ENCODE data around the gene STEAP2. TPM values are rescaled to one million over a fixed set of nuclear protein-coding genes. Genes with fewer than 3 reads are reported as not detected.

Gene STEAP2
- total RNA-seq, 2 experiments from 2014 or later = not detected

DNA sequence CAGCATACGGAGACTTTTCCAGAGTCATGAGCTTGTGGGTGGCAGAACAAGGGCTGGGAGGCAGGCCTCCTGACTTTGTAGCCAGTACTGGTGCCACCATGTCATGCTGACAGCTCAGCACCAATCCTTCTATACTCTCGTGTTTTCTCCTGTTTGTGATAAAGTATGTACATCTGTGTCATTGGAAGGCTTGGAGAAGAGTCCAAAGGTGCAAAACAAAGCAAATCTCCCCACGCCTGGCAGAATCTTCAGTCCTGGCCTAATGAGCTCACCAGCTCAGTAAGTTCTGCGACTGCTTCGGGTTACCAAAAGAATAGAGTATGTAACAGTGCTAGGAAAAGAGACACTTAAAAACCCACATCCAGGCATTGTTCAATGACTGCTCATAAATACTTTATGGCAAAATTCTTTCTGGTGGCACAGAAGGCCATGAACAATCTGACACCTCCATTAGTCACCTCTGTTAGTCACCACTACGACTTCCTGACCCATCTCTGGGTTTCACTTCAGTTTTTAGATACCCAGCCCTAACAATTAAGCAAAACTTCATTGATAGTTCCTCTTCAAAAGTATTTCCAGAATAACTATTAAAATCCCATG is 32.8 kb upstream of the STEAP2 start:
- no peak overlapping the region for H2AFZ ChIP-seq (ENCODE audit: low read length)
- DNase-seq (ENCODE audit: low spot score) = no peak

DNA sequence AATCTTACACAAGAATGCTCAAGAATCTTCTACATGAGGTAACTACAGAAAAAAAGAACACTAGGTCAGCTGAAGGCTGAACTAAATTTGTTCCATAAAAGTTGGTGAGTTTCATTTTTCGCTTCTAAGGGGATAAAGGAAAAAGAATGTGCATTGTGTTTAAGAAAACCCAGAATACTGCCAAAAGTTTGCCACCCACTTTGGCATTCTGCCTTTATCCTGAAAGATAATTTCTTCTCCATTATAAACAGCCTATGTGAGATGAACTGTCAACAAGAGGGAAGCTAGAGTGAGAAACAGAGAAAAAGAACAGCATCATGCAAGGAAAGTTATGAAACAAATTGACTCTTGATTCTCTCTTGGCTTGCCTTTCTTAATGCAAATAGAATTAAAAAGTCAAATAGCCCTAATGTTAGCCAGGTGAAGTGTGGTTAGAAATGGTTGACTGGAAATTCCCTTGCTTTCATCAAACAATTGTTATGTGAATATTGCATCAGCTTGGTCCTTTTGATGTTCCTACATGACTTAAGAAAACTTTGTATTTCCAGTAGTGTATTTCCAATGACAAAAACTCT is 31.4 kb upstream of the STEAP2 start:
- Histone ChIP-seq H3K4me2 (ENCODE audit: low read length) (no peak overlapping the region), H2AFZ (ENCODE audit: low read length) (no peak overlapping the region), H3K9me2 (ENCODE audit: insufficient read depth, low read length) (no peaks in the 10 kb centered on the region), H3K36me3 (ENCODE audit: insufficient read depth, low read length) (no peaks in the 10 kb centered on the region), H3K79me2 (ENCODE audit: insufficient read depth, low read depth, low read length) (no peaks in the 10 kb centered on the region), H3K27ac (ENCODE audit: low read depth, low read length, poor library complexity, severe bottlenecking) (no peak overlapping the region), H3K9me3 (ENCODE audit: low read length) (no peaks in the 10 kb centered on the region), H3K4me3 (ENCODE audit: low read depth, low read length, poor library complexity, severe bottlenecking) (no peak overlapping the region), H3K4me1 (ENCODE audit: insufficient read depth, low read length, poor library complexity, severe bottlenecking) (no peaks in the 10 kb centered on the region), H4K20me1 (ENCODE audit: insufficient read depth, low read length) (no peaks in the 10 kb centered on the region)
- POLR2A ChIA-PET = no interaction called here
- BruUV-seq (replicated peaks) = no TSS peak
- TF ChIP-seq EZH2phosphoT487 (IDR thresholded peaks at IDR 0.05; ENCODE audit: borderline replicate concordance, low read depth, low read length) = no peak
- TF ChIP-seq, protein P1, sequence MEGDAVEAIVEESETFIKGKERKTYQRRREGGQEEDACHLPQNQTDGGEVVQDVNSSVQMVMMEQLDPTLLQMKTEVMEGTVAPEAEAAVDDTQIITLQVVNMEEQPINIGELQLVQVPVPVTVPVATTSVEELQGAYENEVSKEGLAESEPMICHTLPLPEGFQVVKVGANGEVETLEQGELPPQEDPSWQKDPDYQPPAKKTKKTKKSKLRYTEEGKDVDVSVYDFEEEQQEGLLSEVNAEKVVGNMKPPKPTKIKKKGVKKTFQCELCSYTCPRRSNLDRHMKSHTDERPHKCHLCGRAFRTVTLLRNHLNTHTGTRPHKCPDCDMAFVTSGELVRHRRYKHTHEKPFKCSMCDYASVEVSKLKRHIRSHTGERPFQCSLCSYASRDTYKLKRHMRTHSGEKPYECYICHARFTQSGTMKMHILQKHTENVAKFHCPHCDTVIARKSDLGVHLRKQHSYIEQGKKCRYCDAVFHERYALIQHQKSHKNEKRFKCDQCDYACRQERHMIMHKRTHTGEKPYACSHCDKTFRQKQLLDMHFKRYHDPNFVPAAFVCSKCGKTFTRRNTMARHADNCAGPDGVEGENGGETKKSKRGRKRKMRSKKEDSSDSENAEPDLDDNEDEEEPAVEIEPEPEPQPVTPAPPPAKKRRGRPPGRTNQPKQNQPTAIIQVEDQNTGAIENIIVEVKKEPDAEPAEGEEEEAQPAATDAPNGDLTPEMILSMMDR (conservative IDR thresholded peaks at IDR 0.05; ENCODE audit: low read length) = no peak
- no peak for DNase-seq (ENCODE audit: low spot score)
- intact Hi-C loops (cut with micrococcal nuclease; ENCODE audit: unreplicated experiment) = no loop called here
- CTCF ChIA-PET (ENCODE audit: unreplicated experiment) = no interaction called here

More for the DNA sequence above, 32.8 kb upstream of the STEAP2 start:
- Histone ChIP-seq H3K79me2 (ENCODE audit: insufficient read depth, low read depth, low read length) (no peaks in the 10 kb centered on the region), H4K20me1 (ENCODE audit: insufficient read depth, low read length) (no peaks in the 10 kb centered on the region), H3K27ac (ENCODE audit: low read depth, low read length, poor library complexity, severe bottlenecking) (no peak overlapping the region), H3K4me1 (ENCODE audit: insufficient read depth, low read length, poor library complexity, severe bottlenecking) (no peaks in the 10 kb centered on the region), H3K9me3 (ENCODE audit: low read length) (no peaks in the 10 kb centered on the region), H3K36me3 (ENCODE audit: insufficient read depth, low read length) (no peaks in the 10 kb centered on the region), H3K4me3 (ENCODE audit: low read depth, low read length, poor library complexity, severe bottlenecking) (no peak overlapping the region), H3K9me2 (ENCODE audit: insufficient read depth, low read length) (no peaks in the 10 kb centered on the region), H3K4me2 (ENCODE audit: low read length) (no peak overlapping the region)
- intact Hi-C loops (cut with micrococcal nuclease; ENCODE audit: unreplicated experiment) = no loop called here
- ChIA-PET POLR2A (interaction anchor here (0.7 to 1.1 kb wide), 2 partner anchors 49 to 99 kb away, joined by 4 read pairs; no protein-coding TSS in a partner anchor), CTCF (ENCODE audit: unreplicated experiment) (no interaction called here)
- TF ChIP-seq, protein P1 (conservative IDR thresholded peaks at IDR 0.05; ENCODE audit: low read length) = no peak
- TF ChIP-seq EZH2phosphoT487 (IDR thresholded peaks at IDR 0.05; ENCODE audit: borderline replicate concordance, low read depth, low read length) = no peak
- BruUV-seq (replicated peaks) = no TSS peak

- TF ChIP-seq EZH2phosphoT487 (IDR thresholded peaks at IDR 0.05; ENCODE audit: borderline replicate concordance, low read depth, low read length) = no peak
- TF ChIP-seq, protein P1 (conservative IDR thresholded peaks at IDR 0.05; ENCODE audit: low read length) = no peak
- Histone ChIP-seq H3K9me3 (ENCODE audit: low read length) (no peaks in the 10 kb centered on the region), H3K27ac (ENCODE audit: low read depth, low read length, poor library complexity, severe bottlenecking) (no peak overlapping the region), H3K36me3 (ENCODE audit: insufficient read depth, low read length) (no peaks in the 10 kb centered on the region), H3K79me2 (ENCODE audit: insufficient read depth, low read depth, low read length) (no peaks in the 10 kb centered on the region), H3K9me2 (ENCODE audit: insufficient read depth, low read length) (no peaks in the 10 kb centered on the region), H4K20me1 (ENCODE audit: insufficient read depth, low read length) (no peaks in the 10 kb centered on the region), H3K4me3 (ENCODE audit: low read depth, low read length, poor library complexity, severe bottlenecking) (no peak overlapping the region), H3K4me2 (ENCODE audit: low read length) (no peak overlapping the region), H2AFZ (ENCODE audit: low read length) (no peak overlapping the region), H3K4me1 (ENCODE audit: insufficient read depth, low read length, poor library complexity, severe bottlenecking) (no peaks in the 10 kb centered on the region)
- intact Hi-C loops (cut with micrococcal nuclease; ENCODE audit: unreplicated experiment) = no loop called here
- BruUV-seq (replicated peaks) = no TSS peak
- DNase-seq (ENCODE audit: low spot score) = no peak
- ChIA-PET CTCF (ENCODE audit: unreplicated experiment) (no interaction called here), POLR2A (no interaction called here)
Measured at GRCh38 chr7:90180649-90181048, 30.9 kb upstream of the STEAP2 start.
